ENCODE data around the gene RPP38. TPM values are rescaled to one million over a fixed set of nuclear protein-coding genes. Genes with fewer than 3 reads are reported as not detected.
A peak's percentile ranks its signal among the peaks of the same experiment; 100 is the strongest.

The RPP38 gene
- total RNA-seq, 4 donors from 2014 or later = 9.4 to 15.4 (median 12.1) TPM

GRCh38 chr10:15060638-15061037, 36.5 kb upstream of the RPP38 start:
- DNase-seq (ENCODE audit: low spot score) (no peak), ATAC-seq (ENCODE audit: low FRiP score) (no peak)
- no peak for TF ChIP-seq CTCF (IDR thresholded peaks at IDR 0.05)

GRCh38 chr10:15067154-15067553, 30.0 kb upstream of the RPP38 start:
- TF ChIP-seq CTCF (IDR thresholded peaks at IDR 0.05) = no peak
- ATAC-seq (ENCODE audit: low FRiP score) = no peak
- no peak for DNase-seq (ENCODE audit: low spot score)

GRCh38 chr10:15068802-15069201, 28.4 kb upstream of the RPP38 start:
- DNase-seq (ENCODE audit: low spot score) (no peak), ATAC-seq (ENCODE audit: low FRiP score) (no peak)
- no peak for TF ChIP-seq CTCF (IDR thresholded peaks at IDR 0.05)

- TF ChIP-seq CTCF (IDR thresholded peaks at IDR 0.05) = no peak
- DNase-seq (ENCODE audit: low spot score) = no peak
- ATAC-seq (ENCODE audit: low FRiP score) = no peak
These were observed 27.9 kb upstream of the RPP38 start for GRCh38 chr10:15069230-15069629.

GRCh38 chr10:15072358-15072757, 24.8 kb upstream of the RPP38 start:
- DNase-seq (ENCODE audit: low spot score) (no peak), ATAC-seq (ENCODE audit: low FRiP score) (no peak)
- TF ChIP-seq CTCF (IDR thresholded peaks at IDR 0.05) = no peak

GRCh38 chr10:15075421-15075820, 21.7 kb upstream of the RPP38 start:
- ATAC-seq (ENCODE audit: low FRiP score) = no peak
- TF ChIP-seq CTCF (IDR thresholded peaks at IDR 0.05) = no peak

GRCh38 chr10:15083674-15084501, 13.3 kb upstream of the RPP38 start:
- peak; percentile 16 for ATAC-seq (ENCODE audit: low FRiP score)
- DNase-seq (ENCODE audit: low spot score) = no peak
- no peak for TF ChIP-seq CTCF (IDR thresholded peaks at IDR 0.05)

More at GRCh38 chr10:15075421-15075820, 21.7 kb upstream of the RPP38 start:
- DNase-seq (ENCODE audit: low spot score) = no peak
